Nucleus accumbens (tissue), 56 donors: ENCODE measurements around the gene SCAF1.

Experiments
- DNase-seq, 56 donors: peaks; one replicate each; lab custom pipeline; 2025; lab: John Stamatoyannopoulos, UW

The SCAF1 gene

GRCh38 chr19:49701271-49701786 lies 59.3 kb downstream of the SCAF1 start:
- no peak for DNase-seq

GRCh38 chr19:49704888-49705642 lies 63.1 kb downstream of the SCAF1 start:
- no peak for DNase-seq

- no peak for DNase-seq
Measured at GRCh38 chr19:49705919-49706318, 63.9 kb downstream of the SCAF1 start.
